Measurements from ENCODE around the gene CLCN5.

The CLCN5 gene

GRCh38 chrX:49947781-49948180, 25.4 kb downstream of the CLCN5 start:
- ATAC-seq = no peak
- TF ChIP-seq POU6F1 (CRISPR knock-in tag; IDR thresholded peaks at IDR 0.05; ENCODE audit: borderline replicate concordance, low read depth) (no peak), CSRNP3 (CRISPR knock-in tag; IDR thresholded peaks at IDR 0.05) (no peak), ZC3H10 (CRISPR knock-in tag; IDR thresholded peaks at IDR 0.05) (no peak), TSHZ2 (CRISPR knock-in tag; IDR thresholded peaks at IDR 0.05) (no peak), RARB (CRISPR knock-in tag; IDR thresholded peaks at IDR 0.05) (no peak)

GRCh38 chrX:49949961-49950360, 27.6 kb downstream of the CLCN5 start:
- ATAC-seq = no peak
- TF ChIP-seq GLIS3 (CRISPR knock-in tag; IDR thresholded peaks at IDR 0.05) (no peak), BACH2 (CRISPR knock-in tag; IDR thresholded peaks at IDR 0.05; ENCODE audit: borderline replicate concordance) (no peak), ZNF70 (CRISPR knock-in tag; IDR thresholded peaks at IDR 0.05) (no peak), CREB5 (CRISPR knock-in tag; IDR thresholded peaks at IDR 0.05; ENCODE audit: low read depth) (no peak), SNAI2 (CRISPR knock-in tag; IDR thresholded peaks at IDR 0.05) (no peak), ZNF565 (CRISPR knock-in tag; conservative IDR thresholded peaks at IDR 0.05; ENCODE audit: low read depth) (no peak), PATZ1 (CRISPR knock-in tag; IDR thresholded peaks at IDR 0.05; ENCODE audit: borderline replicate concordance) (no peak), ARNTL (CRISPR knock-in tag; IDR thresholded peaks at IDR 0.05; ENCODE audit: borderline replicate concordance, low read depth) (no peak), CSDC2 (CRISPR knock-in tag; IDR thresholded peaks at IDR 0.05) (no peak), ZFP30 (CRISPR knock-in tag; IDR thresholded peaks at IDR 0.05) (no peak), TSHZ2 (CRISPR knock-in tag; IDR thresholded peaks at IDR 0.05) (no peak), RARB (CRISPR knock-in tag; IDR thresholded peaks at IDR 0.05) (no peak), CSRNP3 (CRISPR knock-in tag; IDR thresholded peaks at IDR 0.05) (no peak), ZC3H10 (CRISPR knock-in tag; IDR thresholded peaks at IDR 0.05) (no peak), ESRRG (CRISPR knock-in tag; IDR thresholded peaks at IDR 0.05) (no peak), ISL1 (CRISPR knock-in tag; IDR thresholded peaks at IDR 0.05) (no peak), OSR1 (CRISPR knock-in tag; IDR thresholded peaks at IDR 0.05) (no peak), PPARA (CRISPR knock-in tag; IDR thresholded peaks at IDR 0.05; ENCODE audit: borderline replicate concordance) (no peak), POU6F1 (CRISPR knock-in tag; IDR thresholded peaks at IDR 0.05; ENCODE audit: borderline replicate concordance, low read depth) (no peak)

Data from SK-N-SH treated with all-trans-retinoic acid at 6 μM for 48 hours (cell line).